NCI-H1694 (cell line): ENCODE results near the gene MPZL1.
"Not testable (repeated sequence)": the region's sequence is repeated elsewhere in the genome, so short reads cannot be mapped to it uniquely, and the experiment has no call there.

ENCODE experiments used
- DNase-seq: peaks from one replicate; lab custom pipeline; 2025; lab: John Stamatoyannopoulos, UW

MPZL1 gene

DNA sequence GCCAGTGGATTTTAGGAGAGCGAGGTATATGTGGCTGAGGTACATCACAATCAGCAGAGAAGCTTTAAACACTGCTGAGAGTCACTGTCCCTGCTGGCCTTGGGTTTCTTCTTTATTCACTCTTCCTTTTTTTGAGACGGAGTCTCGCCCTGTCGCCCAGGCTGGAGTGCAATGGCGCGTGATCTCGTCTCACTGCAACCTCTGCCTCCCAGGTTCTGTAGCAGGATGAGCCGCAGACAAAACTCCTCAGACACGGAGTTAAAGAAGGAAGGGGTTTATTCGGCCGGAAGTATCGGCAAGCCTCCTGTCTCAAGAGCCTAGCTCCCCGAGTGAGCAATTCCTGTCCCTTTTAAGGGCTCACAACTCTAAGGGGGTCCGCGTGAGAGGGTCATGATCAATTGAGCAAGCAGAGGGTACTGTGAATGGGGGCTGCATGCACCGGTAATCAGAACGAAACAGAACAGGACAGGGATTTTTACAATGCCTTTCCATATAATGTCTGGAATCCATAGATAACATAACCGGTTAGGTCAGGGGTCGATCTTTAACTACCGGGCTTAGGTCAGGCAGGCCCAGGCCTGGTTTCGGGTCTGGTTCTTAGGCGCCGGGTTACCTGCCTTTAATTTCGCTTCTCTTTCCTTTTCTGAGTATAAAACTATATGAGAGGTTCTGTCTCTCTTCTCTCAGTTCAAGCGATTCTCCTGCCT, 1.9 kb upstream of the MPZL1 start:
- not testable (repeated sequence) for DNase-seq

GRCh38 chr1:167720965-167721616, 691 bp upstream of the MPZL1 start:
- DNase-seq, result no peak

DNA sequence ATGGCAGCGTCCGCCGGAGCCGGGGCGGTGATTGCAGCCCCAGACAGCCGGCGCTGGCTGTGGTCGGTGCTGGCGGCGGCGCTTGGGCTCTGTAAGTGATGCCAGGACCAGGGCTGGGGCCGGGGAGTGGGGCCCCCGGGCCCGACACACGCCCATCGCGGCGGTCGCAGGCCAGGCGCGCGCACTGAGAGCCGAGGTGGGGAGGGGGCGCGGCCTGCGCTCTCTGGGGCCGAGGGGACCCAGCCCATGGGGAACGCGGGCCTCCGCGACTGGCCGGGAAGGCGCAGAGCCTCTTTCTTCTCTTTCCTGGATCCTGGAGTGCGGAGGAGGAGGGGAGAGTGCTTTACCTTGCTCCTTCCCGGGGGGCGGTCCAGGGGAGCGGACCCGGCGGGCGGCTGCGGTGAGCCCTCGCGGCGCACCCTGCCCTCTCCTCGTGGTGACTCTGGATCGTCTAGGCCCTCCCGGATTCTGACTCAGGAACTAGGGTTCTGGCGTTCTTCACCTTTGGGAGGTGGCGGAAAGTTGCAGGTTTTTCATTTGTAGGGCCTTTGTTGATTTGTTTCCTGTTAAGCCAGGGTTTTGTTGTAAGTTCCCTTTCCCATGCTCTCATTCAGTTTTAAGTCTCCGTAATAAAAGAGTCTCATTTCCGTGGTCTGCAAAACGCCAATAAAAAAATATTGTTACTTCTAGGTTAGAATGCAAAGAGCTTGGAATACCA, 529 bp downstream of the MPZL1 start:
- DNase-seq, result no peak

DNA sequence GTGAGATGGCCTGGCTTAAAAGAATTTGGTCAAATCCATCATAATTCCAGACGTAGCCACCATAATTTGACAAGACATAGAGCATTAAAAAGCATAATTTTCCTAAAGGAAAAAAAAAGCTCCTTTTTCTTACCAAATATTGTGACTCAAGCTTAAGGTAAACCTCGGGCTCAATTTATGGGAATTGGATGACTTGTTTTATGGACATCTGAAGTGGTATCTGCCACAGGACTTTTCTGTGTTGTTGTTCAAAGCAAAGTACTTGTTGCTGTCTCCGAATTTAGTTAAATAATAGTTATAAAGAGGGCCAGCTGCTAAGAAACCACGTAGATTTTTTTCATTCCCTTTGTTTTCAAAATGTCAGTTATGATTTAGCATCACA, 1.1 kb downstream of the MPZL1 start:
- no peak for DNase-seq

- no peak for DNase-seq
Measured at GRCh38 chr1:167723707-167724323, 2.0 kb downstream of the MPZL1 start.

DNA sequence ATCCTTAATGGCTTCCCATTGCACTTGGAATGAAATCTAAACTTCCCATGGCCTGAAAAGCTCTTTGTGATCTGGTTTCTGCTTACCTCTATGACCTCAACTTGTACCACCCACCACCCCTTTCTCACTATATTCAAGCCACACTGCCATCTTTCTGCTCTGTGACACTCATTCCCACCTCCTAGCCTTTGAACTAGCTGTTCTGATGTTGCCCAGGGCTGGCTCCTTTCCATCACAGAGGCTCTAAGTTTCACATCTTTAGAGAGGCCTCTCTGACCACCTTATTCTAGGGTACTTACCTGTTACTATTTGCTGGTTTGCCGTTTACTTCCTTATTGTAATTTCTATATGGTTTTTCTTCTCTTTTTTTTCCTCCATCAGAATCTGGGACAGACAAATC, 4.2 kb downstream of the MPZL1 start:
- no peak for DNase-seq

DNA sequence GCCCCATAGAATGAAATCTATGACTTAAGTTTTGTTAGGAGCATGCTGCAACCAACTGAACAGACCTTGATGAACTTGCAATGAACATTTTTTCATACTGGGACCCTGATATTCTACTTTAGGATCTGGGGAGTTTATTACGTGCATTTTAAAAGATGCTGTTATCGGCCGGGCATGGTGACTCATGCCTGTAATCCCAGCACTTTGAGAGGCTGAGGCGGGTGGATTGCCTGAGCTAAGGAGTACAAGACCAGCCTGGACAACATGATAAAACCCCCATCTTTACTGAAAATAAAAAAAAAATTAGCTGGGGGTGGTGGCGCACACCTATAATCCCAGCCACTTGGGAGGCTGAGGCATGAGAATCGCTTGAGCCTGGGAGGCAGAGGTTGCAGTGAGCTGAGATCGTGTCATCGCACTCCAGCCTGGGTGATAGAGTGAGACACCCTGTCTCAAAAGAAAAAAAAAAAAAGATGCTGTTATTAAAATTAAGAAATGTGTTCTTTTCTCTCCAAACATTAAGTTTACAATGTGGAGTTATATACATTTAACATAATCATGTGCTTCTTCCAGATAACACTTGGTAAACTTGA, 7.1 kb downstream of the MPZL1 start:
- DNase-seq, result no peak

DNA sequence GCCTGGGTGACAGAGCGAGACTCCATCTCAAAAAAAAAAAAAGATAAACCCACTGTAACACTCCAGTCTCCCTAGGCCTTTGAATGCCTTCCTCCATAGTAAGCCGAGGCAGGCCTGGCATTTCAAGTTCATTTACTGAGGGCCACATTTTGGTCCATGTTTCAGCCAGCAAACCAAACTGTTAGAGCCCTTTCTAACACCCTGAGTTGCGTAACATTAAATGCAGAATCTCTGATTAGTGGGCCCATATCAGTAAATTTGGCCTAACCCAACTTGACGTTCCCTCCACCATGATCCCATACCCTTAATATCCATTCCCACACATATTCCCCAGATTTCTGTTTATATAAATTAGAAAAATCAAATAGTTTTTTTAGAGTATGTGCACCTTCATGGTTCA, 12.4 kb downstream of the MPZL1 start:
- no peak for DNase-seq

DNA sequence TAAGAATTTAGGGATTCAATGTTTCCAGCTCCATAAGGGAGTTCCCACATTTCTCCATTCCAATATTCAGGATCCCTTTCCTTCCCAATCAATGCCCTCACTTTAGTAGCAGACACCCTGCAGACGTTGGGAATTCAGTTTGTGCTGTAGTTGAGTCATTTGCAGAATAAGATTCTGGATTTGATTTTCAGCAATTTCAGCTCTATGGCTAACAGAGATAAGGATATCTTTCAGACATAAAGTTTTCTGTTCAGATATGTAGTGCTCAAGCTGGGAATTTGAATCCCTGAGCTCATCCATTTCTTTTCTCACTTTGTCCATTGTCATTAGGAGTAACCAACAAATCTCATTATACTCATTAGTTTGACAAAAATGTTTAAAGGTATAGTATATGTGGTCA, 13.1 kb downstream of the MPZL1 start:
- DNase-seq, result no peak

DNA sequence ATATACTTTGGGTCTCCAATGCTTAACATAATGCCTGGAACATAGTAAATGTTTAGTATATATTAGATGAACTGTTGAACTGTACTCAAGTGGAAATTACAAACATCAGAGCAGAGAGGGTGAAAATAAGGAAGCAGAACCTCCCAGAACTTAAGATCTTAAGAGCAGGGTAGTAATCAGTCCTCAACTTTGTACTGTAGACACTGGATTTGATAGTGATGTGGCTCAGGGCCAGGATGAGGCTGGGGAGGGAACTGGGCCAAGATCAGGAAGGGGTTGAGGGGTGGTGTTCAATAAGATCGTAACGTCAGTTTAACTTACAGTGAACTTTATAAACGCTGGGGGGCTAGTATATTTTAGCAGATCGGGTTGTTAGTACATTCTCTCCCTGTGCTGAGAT, 15.4 kb downstream of the MPZL1 start:
- no peak for DNase-seq

DNA sequence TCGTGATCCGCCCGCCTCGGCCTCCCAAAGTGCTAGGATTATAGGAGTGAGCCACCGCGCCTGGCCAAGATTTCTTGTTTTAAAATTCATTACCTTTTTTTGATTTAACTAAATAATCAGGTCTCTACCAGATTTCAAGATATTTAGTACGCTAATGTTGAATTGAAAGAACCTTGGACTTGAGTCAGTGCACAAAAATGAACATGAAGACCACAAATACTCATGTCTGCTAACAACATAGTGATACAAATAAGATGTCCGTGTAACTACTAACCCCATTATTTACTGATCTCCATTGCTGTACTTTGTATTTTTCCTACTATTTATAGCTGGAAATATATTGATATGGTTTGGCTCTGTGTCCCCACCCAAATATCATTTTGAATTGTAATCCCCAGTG, 16.4 kb downstream of the MPZL1 start:
- DNase-seq, result no peak

DNA sequence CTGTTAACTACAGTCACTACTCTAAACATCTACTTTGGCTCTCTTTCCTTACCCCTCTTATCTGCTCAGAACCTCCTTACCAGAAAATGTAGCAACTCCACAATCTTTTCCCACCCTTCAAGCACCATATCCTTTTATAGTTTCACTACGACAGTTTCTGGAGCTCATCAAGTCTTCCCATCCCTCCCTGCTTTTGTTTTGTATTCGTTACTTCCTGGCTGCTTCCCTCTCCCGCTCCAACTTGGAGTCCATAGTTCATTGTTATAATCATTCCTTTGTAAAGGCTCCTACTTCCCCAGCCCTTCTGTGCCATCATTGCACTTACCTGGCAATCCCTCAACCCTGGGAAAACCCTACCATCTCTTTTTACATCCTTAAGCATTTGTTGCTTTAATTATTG, 18.0 kb downstream of the MPZL1 start:
- DNase-seq, result no peak

- DNase-seq, result not testable (repeated sequence)
Measured at GRCh38 chr1:167741103-167741502, 19.3 kb downstream of the MPZL1 start.

DNA sequence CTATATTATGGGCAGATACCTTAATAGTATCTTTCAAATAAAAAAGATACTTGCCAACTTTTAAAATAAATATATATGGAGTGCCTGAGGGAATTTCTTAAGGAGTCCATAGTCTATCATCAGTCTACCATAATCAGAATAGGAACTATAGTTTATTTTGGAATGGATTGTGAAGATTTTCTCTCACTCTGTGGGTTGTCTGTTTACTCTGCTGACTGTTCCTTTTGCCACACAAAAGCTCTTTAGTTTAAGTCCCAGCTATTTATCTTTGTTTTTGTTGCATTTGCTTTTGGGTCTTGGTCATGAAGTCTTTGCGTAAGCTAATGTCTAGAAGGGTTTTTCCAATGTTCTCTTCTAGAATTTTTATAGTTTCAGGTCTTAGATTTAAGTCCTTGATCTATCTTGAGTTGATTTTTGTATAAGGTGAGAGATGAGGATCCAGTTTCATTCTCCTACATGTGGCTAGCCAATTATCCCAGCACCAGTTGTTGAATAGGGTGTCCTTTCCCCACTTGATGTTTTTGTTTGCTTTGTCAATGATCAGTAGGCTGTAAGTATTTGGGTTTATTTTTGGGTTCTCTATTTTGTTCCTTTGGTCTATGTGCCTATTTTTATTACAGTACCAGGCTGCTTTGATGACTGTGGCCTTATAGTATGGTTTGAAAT, 20.7 kb downstream of the MPZL1 start:
- DNase-seq, result not testable (repeated sequence)

GRCh38 chr1:167744901-167745300, 23.1 kb downstream of the MPZL1 start:
- no peak for DNase-seq

DNA sequence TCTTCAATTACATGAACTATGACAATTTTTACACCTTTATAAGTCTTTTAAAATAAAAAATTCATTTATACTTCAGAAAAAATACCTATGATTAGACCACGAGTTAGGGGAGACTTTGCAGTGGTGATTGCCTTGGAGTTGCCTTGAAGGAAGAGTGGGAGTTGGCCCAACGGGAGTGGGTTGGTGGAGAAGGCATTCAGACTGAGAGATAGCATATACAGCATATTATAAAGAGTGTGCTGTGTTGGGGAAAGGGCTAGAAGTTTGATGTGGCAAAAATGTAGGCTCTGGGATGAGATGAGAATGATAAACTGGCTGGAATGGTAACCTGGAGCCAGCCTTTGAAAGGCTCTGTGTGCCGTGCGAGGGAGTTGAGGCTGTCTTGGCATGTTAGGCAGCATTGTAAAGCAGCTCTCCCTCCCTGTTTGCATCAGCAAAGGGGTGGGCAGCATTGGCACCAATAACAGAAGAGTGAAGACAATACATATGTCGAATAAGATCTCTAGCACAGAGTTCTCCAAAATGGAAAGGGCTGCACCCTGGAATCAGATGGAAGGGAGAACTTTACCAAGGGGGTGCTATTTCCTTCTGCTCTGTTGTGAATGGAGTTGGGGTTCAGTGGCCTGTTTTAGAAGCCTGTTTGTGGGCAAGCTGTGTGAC, 24.4 kb downstream of the MPZL1 start:
- DNase-seq, result no peak

DNA sequence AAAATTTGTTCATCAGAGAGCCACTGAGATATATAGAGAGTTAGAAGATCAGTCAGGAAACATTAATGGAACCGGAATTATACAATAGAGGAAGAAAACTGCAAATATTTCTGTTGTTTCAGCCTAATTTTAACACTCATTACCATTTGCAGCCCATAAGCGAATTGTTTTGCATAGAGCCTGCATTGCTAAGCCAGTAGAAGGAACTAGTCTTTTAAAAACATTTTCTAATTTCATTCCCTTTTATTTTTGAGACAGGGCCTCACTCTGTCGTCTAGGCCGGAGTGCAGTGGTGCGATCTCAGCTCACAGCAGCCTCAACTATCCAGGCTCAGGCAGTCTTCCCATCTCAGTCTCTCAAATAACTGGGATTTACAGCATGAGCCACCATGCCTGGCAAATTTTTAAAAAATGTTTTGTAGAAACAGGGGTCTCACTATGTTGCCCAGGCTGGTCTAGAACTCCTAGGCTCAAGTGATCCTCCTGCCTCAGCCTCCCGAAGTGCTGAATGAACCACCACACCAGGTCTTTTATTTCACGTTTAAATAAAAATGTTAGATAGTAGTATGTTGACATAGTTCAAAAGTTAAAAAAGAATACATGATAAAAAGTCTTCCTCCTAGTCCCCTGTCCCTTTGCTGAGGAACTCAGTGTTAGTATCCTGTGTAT, 25.3 kb downstream of the MPZL1 start:
- DNase-seq, result no peak

GRCh38 chr1:167747988-167748387, 26.2 kb downstream of the MPZL1 start:
- no peak for DNase-seq

DNA sequence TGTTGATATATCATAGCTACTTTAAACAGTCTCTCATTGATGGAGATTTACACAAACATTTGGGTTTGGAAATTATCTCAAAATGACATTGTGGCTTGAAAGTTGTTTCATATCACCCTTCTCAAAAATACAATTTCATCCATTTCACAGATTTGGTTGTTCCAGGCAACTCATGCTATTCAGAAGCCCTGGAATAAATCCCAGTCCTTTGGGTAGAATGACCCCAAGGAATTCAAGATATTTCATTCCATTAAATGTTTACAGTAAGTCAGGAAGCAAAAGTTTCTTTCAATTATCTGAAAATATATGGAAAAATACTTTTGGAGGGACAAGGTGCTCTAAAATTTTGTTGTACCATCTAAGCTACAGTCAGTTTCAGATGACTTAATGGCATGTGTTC, 27.1 kb downstream of the MPZL1 start:
- DNase-seq, result no peak

GRCh38 chr1:167749741-167750140, 28.0 kb downstream of the MPZL1 start:
- no peak for DNase-seq

GRCh38 chr1:167750641-167751040, 28.9 kb downstream of the MPZL1 start:
- no peak for DNase-seq
